Uterine smooth muscle cell (primary cell): ENCODE measurements around the gene SCYGR5. TPM values are rescaled to one million over a fixed set of nuclear protein-coding genes. Genes with fewer than 3 reads are reported as not detected.

Source experiments
- total RNA-seq: library from RNA; depleted of rRNA; stranded (reverse); fragments of >200 nt; gene quantifications from 2 replicates; pipeline ENCODE4 v1.2.3, GENCODE V29; 2014

Gene SCYGR5, protein sequence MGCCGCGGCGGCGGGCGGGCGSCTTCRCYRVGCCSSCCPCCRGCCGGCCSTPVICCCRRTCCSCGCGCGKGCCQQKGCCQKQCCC
- total RNA-seq = not detected in 2 replicates

DNA sequence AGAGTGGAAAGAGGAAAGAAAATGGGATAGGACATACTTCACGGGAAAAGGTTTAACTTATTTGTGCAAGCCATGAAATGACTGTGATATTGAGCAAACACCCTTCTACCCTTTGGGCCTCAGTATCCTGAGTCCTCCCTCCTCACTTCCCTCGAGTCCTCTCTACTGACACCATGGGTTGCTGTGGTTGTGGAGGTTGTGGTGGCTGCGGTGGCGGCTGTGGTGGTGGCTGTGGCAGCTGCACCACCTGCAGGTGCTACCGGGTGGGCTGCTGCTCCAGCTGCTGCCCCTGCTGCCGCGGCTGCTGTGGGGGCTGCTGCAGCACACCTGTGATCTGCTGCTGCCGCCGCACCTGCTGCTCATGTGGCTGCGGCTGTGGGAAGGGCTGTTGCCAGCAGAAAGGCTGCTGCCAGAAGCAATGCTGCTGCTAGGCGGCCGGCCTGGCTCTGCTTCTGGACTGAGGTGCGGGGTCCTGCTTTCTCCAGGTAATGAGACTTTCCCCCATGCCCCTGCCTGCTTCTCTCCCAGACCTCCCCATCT lies at the start of gene SCYGR5:
SCYGR5 (plus strand) TSS at position 174 of the 540 bp plus-strand sequence; CDS start at position 174, 0 bp downstream.

DNA sequence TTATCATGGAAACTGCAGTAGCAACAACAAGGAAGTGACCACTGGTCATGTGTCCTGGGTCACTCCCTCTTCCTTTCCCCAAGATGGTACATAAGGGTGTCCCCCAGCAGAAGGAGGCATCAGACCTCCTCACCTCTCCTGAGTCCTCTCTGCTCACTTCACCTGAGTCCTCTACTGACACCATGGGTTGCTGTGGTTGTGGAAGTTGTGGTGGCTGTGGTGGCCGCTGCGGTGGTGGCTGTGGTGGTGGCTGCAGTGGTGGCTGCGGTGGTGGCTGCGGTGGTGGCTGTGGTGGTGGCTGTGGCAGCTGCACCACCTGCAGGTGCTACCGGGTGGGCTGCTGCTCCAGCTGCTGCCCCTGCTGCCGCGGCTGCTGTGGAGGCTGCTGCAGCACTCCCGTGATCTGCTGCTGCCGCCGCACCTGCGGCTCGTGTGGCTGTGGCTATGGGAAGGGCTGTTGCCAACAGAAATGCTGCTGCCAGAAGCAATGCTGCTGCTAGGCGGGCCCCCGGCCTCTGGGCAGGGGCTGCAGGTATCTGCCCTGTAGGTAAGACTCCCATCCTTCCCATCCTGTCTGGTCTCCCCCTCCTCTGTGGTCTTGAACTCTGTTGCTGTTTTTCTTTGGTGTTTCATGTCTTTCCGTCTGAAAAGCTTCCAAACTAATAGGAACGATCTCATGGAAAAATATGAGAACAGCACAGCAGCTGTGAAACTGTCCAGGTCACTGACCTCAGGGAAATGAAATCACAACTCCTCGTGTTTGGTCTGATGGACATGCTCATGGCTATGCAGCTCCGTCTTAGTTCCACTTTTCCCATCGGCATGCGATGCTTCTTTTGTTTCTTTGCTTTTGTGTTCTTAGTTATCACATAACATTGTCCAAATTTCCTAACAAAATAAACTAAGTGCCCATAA lies 49.0 kb upstream of the SCYGR5 start, which contains the start of gene SCYGR4:
SCYGR4 (plus strand) TSS at position 183 of the 915 bp plus-strand sequence; CDS start at position 183, 0 bp downstream.

Other genes starting within 250 kb of the SCYGR5 start
- 38.6 and 42.1 TPM in 2 replicates for gene AGFG1, start 194.6 kb upstream of the SCYGR5 start, total RNA-seq
- not detected in 2 replicates for gene SCYGR2, start 67.9 kb upstream of the SCYGR5 start, total RNA-seq
- not detected in 2 replicates for gene SCYGR3, start 52.0 kb upstream of the SCYGR5 start, total RNA-seq
- gene SCYGR4, start 49.3 kb upstream of the SCYGR5 start, total RNA-seq = not detected in 2 replicates
- gene SLC19A3, start 51.2 kb downstream of the SCYGR5 start, total RNA-seq = under 0.01 TPM in 2 replicates
- gene SCYGR6, start 58.0 kb downstream of the SCYGR5 start, total RNA-seq = not detected in 2 replicates
- not detected in 2 replicates for gene SCYGR7, start 61.5 kb downstream of the SCYGR5 start, total RNA-seq
- not detected in 2 replicates for gene SCYGR8, start 79.1 kb downstream of the SCYGR5 start, total RNA-seq
- gene CCL20, start 147.0 kb downstream of the SCYGR5 start, total RNA-seq = not detected in 2 replicates
- gene DAW1, start 204.8 kb downstream of the SCYGR5 start, total RNA-seq = not detected in 2 replicates